ENCODE results near the gene MAP3K13. TPM values are rescaled to one million over a fixed set of nuclear protein-coding genes. Genes with fewer than 3 reads are reported as not detected.

MAP3K13 gene
- total RNA-seq, 1 experiment from 2014 or later = 10.6 TPM

DNA sequence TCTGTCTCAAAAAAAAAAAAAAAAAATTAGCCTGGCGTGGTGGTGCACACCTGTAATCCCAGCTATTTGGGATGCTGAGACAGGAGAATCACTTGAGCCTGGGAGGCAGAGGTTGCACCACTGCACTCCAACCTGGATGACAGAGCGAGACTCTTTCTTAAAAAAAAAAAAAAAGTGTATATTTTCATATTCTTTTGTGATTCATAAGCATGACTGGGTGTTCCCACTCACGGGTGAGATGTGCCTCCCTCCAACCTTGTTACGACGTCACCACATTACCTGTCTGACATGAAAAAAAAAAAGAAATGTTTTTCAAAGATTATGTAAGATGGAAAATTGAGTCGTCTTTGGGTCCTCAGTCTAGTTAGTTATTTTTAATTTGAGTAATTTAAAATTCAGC lies 79.1 kb downstream of the MAP3K13 start:
- Mint-ChIP-seq H3K9me3 (no peaks in the 10 kb centered on the region), H3K36me3 (ENCODE audit: insufficient read depth in 1 of 3, low read depth in 3 of 3) (no peaks in the 10 kb centered on the region), H3K27me3 (ENCODE audit: low read depth) (peaks cover 10% of the 10 kb centered on the region), H3K27ac (no peak overlapping the region), H3K4me1 (no peaks in the 10 kb centered on the region), H3K4me3 (no peak overlapping the region)
- no peak overlapping the region for H4K8ac ChIP-seq (replicated peaks; ENCODE audit: insufficient read length, low read depth, low read length)
- no peaks in the 10 kb centered on the region for H3K23me2 ChIP-seq (ENCODE audit: insufficient read length, low read depth, low read length, poor library complexity, severe bottlenecking)
- no peak overlapping the region for H2AK5ac ChIP-seq (ENCODE audit: insufficient read length, low read length)
- H3K18ac ChIP-seq (ENCODE audit: insufficient read length, low read depth, low read length) = no peak overlapping the region
- no peak overlapping the region for H3K4ac ChIP-seq (ENCODE audit: low read depth, low read length)
- H2BK20ac ChIP-seq (ENCODE audit: low read depth, low read length, poor library complexity, severe bottlenecking) = no peak overlapping the region
- H4K91ac ChIP-seq (ENCODE audit: insufficient read length, low read depth, low read length) = no peak overlapping the region
- H3K9ac ChIP-seq (ENCODE audit: extremely low read depth, insufficient read length, low read length) = no peak overlapping the region
- H3K4me1 ChIP-seq (ENCODE audit: insufficient read depth, low read length) = no peaks in the 10 kb centered on the region
- H4K5ac ChIP-seq (ENCODE audit: insufficient read length, low read depth, low read length) = no peak overlapping the region
- H3K9me3 ChIP-seq (ENCODE audit: control insufficient read depth, low read depth, low read length) = no peaks in the 10 kb centered on the region
- no peak overlapping the region for H3K27ac ChIP-seq (ENCODE audit: insufficient read length, low read depth, low read length)
- H2BK12ac ChIP-seq (ENCODE audit: insufficient read length, low read depth, low read length) = no peak overlapping the region
- no peak for DNase-seq
- H3K14ac ChIP-seq (ENCODE audit: insufficient read depth, low read length) = no peak overlapping the region
- H3K23ac ChIP-seq (ENCODE audit: insufficient read length, low read depth, low read length) = no peak overlapping the region
- H2BK5ac ChIP-seq (ENCODE audit: insufficient read length, low read length) = no peak overlapping the region
- WGBS (ENCODE audit: extremely low coverage, insufficient read length, low lambda C conversion rate) = no CpG with 5 or more reads among the region's 6 CpGs
- no peak overlapping the region for H3K4me2 ChIP-seq (ENCODE audit: insufficient read depth, insufficient read length, low read length)
- H3K79me1 ChIP-seq (ENCODE audit: insufficient read depth, low read depth, low read length, poor library complexity, severe bottlenecking) = no peaks in the 10 kb centered on the region
- no peak overlapping the region for H3T11ph ChIP-seq (ENCODE audit: low read length)
- no peaks in the 10 kb centered on the region for H3K27me3 ChIP-seq (ENCODE audit: insufficient read depth, low read length)
- no peaks in the 10 kb centered on the region for H4K20me1 ChIP-seq (ENCODE audit: control insufficient read depth, insufficient read depth, insufficient read length)
- TF ChIP-seq, protein P1, sequence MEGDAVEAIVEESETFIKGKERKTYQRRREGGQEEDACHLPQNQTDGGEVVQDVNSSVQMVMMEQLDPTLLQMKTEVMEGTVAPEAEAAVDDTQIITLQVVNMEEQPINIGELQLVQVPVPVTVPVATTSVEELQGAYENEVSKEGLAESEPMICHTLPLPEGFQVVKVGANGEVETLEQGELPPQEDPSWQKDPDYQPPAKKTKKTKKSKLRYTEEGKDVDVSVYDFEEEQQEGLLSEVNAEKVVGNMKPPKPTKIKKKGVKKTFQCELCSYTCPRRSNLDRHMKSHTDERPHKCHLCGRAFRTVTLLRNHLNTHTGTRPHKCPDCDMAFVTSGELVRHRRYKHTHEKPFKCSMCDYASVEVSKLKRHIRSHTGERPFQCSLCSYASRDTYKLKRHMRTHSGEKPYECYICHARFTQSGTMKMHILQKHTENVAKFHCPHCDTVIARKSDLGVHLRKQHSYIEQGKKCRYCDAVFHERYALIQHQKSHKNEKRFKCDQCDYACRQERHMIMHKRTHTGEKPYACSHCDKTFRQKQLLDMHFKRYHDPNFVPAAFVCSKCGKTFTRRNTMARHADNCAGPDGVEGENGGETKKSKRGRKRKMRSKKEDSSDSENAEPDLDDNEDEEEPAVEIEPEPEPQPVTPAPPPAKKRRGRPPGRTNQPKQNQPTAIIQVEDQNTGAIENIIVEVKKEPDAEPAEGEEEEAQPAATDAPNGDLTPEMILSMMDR (conservative IDR thresholded peaks at IDR 0.05) = no peak
- H2BK15ac ChIP-seq (ENCODE audit: low read depth, low read length) = no peak overlapping the region
- H2AFZ ChIP-seq (ENCODE audit: low read length) = no peak overlapping the region
- no peak overlapping the region for H2BK120ac ChIP-seq (ENCODE audit: low read depth, low read length, poor library complexity, severe bottlenecking)
- no peaks in the 10 kb centered on the region for H3K79me2 ChIP-seq (ENCODE audit: insufficient read depth, low read length)
- H3K56ac ChIP-seq (ENCODE audit: insufficient read length, low read depth, low read length) = no peak overlapping the region

Data from H9 (cell line).